Right atrium auricular region (tissue), 2 donors: ENCODE measurements around the gene STIL. TPM values are rescaled to one million over a fixed set of nuclear protein-coding genes. Genes with fewer than 3 reads are reported as not detected.
"Not testable (repeated sequence)": the region's sequence is repeated elsewhere in the genome, so short reads cannot be mapped to it uniquely, and the experiment has no call there.

Source experiments
- DNase-seq: peaks from one replicate; pipeline ENCODE4 v3.0.0-alpha.2; 2019; ENCODE audit warnings: low spot score
- H3K27ac ChIP-seq, 2 donors: fragments of 200-600 bp; sonication (generic); 1 replicate in 1 of 2; 2 replicates in 1 of 2; pipeline ENCODE4 v1.5.1; 2016 to 2019
- H3K27me3 ChIP-seq, 2 donors: fragments of 200-600 bp; sonication (generic); one replicate each; pipeline versions ENCODE4 v1.5.1 to v1.6.0; 2017 to 2019
- H3K36me3 ChIP-seq: fragments of 200-600 bp; sonication (generic); one replicate; pipeline ENCODE4 v1.5.1; 2016
- H3K4me1 ChIP-seq, 2 donors: fragments of 200-600 bp; sonication (generic); one replicate each; pipeline versions ENCODE4 v1.5.1 to v1.6.0; 2017 to 2019
- H3K4me3 ChIP-seq, 2 donors: fragments of 200-600 bp; sonication (generic); 1 replicate in 1 of 2; 2 replicates in 1 of 2; pipeline ENCODE4 v1.5.1; 2017 to 2019; ENCODE audit warnings: mild to moderate bottlenecking in 1 of 2, moderate library complexity in 1 of 2
- H3K9me3 ChIP-seq, 2 donors: fragments of 200-600 bp; sonication (generic); one replicate each; pipeline ENCODE4 v1.5.1; 2019
- CTCF ChIP-seq, 2 donors: fragments of 200-600 bp; sonication (generic); IDR thresholded peaks; one replicate each; pipeline ENCODE4 v1.5.1; 2019; ENCODE audit warnings: antibody characterized with exemption in 2 of 2
- total RNA-seq, 2 donors: library from RNA; depleted of rRNA; stranded (reverse); fragments of >200 nt; gene quantifications; one replicate each; pipeline ENCODE4 v1.1.0, GENCODE V29; 2016

Gene STIL
- total RNA-seq, 2 donors from 2014 or later: 0.31 to 0.52 TPM

DNA sequence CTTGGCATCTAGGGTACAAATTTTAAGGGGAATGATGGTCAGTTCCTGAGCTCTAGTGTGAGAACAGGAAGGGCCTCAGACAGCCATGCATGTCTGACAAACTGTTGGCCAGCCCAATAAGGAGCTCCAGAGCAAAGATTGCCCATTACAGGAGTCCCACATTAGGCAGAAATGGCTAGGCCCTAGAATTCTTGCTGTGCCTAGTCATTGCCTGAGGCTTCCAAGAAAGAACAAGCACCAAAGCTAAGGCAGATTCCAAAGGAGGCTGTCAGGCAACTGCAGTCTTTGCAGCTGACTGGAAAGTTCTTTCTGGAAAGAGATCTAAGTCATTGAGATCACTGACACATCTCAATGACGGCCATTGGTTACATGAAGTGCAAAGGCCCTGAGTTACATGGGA lies 3.9 kb upstream of the STIL start:
- Histone ChIP-seq H3K4me1 (peaks cover 0 to 9% of the 10 kb centered on the region in 2 donors), H3K27me3 (no peaks in the 10 kb centered on the region), H3K27ac (no peak overlapping the region), H3K9me3 (no peaks in the 10 kb centered on the region), H3K36me3 (no peaks in the 10 kb centered on the region), H3K4me3 (no peak overlapping the region)
- no peak for DNase-seq
- no peak for TF ChIP-seq CTCF (IDR thresholded peaks at IDR 0.05)

DNA sequence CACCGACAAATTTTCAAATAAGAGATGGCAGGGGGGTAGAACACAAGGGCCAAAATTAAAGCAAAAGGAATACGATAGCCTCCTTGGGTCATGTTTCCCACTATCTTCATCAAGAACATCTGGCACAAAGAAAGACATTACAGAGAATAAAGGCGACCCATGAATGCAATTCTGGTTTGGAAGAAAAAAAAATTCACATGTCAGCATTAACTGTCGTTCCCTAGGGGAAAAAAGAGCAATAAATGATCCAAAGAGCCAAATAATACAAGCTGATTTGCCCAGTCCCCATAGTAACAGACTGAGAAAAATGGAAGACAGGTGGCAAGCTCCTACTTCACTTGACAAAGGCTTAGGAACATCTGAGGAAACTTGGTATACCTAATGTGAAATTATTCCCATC lies 4.5 kb downstream of the STIL start:
- Histone ChIP-seq H3K36me3 (no peaks in the 10 kb centered on the region), H3K27me3 (no peaks in the 10 kb centered on the region), H3K4me1 (peaks cover 0 to 9% of the 10 kb centered on the region in 2 donors), H3K9me3 (no peaks in the 10 kb centered on the region), H3K27ac (no peak overlapping the region), H3K4me3 (no peak overlapping the region)
- no peak for DNase-seq
- TF ChIP-seq CTCF (IDR thresholded peaks at IDR 0.05): no peak

GRCh38 chr1:47302472-47302871 lies 11.5 kb downstream of the STIL start:
- Histone ChIP-seq H3K9me3 (no peaks in the 10 kb centered on the region), H3K4me1 (no peaks in the 10 kb centered on the region), H3K27me3 (no peaks in the 10 kb centered on the region), H3K27ac (no peak overlapping the region), H3K36me3 (no peaks in the 10 kb centered on the region), H3K4me3 (no peak overlapping the region)
- no peak for DNase-seq
- no peak for TF ChIP-seq CTCF (IDR thresholded peaks at IDR 0.05)

GRCh38 chr1:47298025-47298699 lies 15.8 kb downstream of the STIL start:
- Histone ChIP-seq H3K4me3 (no peak overlapping the region), H3K27me3 (no peaks in the 10 kb centered on the region), H3K9me3 (no peaks in the 10 kb centered on the region), H3K36me3 (no peaks in the 10 kb centered on the region), H3K4me1 (no peaks in the 10 kb centered on the region), H3K27ac (peak overlapping the region in 1 of 2 donors; percentile 70)
- no peak for TF ChIP-seq CTCF (IDR thresholded peaks at IDR 0.05)
- no peak for DNase-seq

DNA sequence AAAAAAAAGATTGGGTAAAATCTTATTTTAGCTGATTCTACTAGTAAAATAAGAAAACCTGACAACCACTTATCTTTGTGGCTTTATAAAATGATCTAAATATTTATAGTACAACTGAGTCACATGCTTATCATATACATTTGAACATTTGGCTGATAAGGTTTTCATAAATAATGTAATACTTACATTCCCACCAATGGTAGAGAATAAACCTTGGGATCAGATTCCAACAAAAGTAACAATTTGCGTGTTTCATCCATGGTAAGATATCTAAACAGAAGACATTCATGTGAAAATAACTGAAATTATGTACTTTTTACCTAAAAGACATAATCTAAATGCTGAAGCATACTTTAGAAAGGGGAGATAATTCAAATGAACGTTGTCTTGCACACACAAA lies 18.4 kb downstream of the STIL start:
- no peaks in the 10 kb centered on the region for H3K9me3 ChIP-seq
- TF ChIP-seq CTCF (IDR thresholded peaks at IDR 0.05): no peak

GRCh38 chr1:47294863-47295262 lies 19.1 kb downstream of the STIL start:
- not testable (repeated sequence) for H3K9me3 ChIP-seq, DNase-seq, H3K27ac ChIP-seq, H3K27me3 ChIP-seq, H3K4me1 ChIP-seq, H3K4me3 ChIP-seq, H3K36me3 ChIP-seq

More for the DNA sequence above, 18.4 kb downstream of the STIL start:
- Histone ChIP-seq H3K36me3 (no peaks in the 10 kb centered on the region), H3K27ac (no peak overlapping the region), H3K27me3 (no peaks in the 10 kb centered on the region), H3K4me1 (no peaks in the 10 kb centered on the region), H3K4me3 (no peak overlapping the region)
- DNase-seq: no peak

DNA sequence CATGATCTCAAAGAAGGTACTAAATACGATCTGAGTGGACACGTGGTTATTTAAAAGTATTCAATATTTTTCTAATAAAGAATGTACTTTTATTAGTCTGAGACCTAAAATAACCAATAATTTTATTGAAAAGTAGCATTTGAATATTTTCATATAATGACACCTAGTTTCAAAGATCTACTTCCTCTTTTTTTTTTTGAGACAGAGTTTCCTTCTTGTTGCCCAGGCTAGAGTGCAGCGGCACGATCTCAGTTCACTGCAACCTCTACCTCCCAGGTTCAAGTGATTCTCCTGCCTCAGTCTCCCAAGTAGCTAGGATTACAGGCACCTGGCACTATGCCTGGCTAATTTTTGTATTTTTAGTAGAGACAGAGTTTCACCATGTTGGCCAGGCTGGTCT lies 25.8 kb downstream of the STIL start:
- H3K36me3 ChIP-seq, DNase-seq, H3K9me3 ChIP-seq: not testable (repeated sequence)

More for the DNA sequence above, 25.8 kb downstream of the STIL start:
- not testable (repeated sequence) for H3K27me3 ChIP-seq, H3K27ac ChIP-seq, H3K4me1 ChIP-seq, H3K4me3 ChIP-seq
